K562 (cell line): ENCODE data around the gene LHB. TPM values are rescaled to one million over a fixed set of nuclear protein-coding genes. Genes with fewer than 3 reads are reported as not detected.

Source experiments
- ATAC-seq: fragments of 200-7000 bp; cut with Tn5 transposase; 3 replicates; pipeline ENCODE4 v1.9.1; 2020; ENCODE audit warnings: moderate library complexity
- BruUV-seq: library from RNA; stranded (reverse); fragments of 400-500 nt; replicated peaks from 2 replicates; lab custom pipeline; 2021; lab: Mats Ljungman, UMichigan
- CTCF ChIA-PET: fragments of 300-600 bp; formaldehyde crosslinking; extraction: SDS; loops from one replicate; lab custom pipeline; 2021; ENCODE audit warnings: low intra/inter-chr PET ratio; lab: Yijun Ruan, JAX
- POLR2A ChIA-PET: fragments of 300-600, 350-650 bp; sonication (Branson Sonifier 250); formaldehyde crosslinking; extraction: SDS; loops from one replicate; lab custom pipeline; 2021; ENCODE audit warnings: antibody characterized with exemption, inconsistent platforms; lab: Yijun Ruan, JAX
- DNase-seq, 4 experiments: peaks; one replicate each; pipeline versions ENCODE4 v3.0.0 to v3.0.0-alpha.2; 2011 to 2018; ENCODE audit warnings: low spot score in 3 of 4, mixed read lengths in 3 of 4; ENCODE audit errors: extremely low read depth in 1 of 4
- FAIRE-seq: peaks from 2 replicates; lab custom pipeline; 2011; peaks lifted over from hg19 to GRCh38; lab: Jason Lieb, UNC
- H2AFZ ChIP-seq: 2 replicates; pipeline ENCODE4 v1.6.0; 2011; ENCODE audit warnings: low read depth, low read length, control low read depth, inconsistent platforms
- H3K27ac ChIP-seq: fragments of 200-600 bp; 3 replicates; pipeline ENCODE4 v1.8.0; 2011; ENCODE audit warnings: low read depth, mild to moderate bottlenecking, control low read depth, inconsistent platforms, low read length, moderate library complexity, mixed read lengths; ENCODE audit errors: extremely low read depth
- H3K27me3 ChIP-seq, 2 experiments: fragments of 300-600 bp in 1 of 2; 2 replicates in 1 of 2; 3 replicates in 1 of 2; pipeline versions ENCODE4 v1.6.0 to v1.8.0; 2011; ENCODE audit warnings: inconsistent platforms in 2 of 2, low read length in 2 of 2, mild to moderate bottlenecking in 1 of 2, mixed read lengths in 1 of 2, moderate library complexity in 1 of 2; ENCODE audit not compliant: control insufficient read depth in 2 of 2, insufficient read depth in 2 of 2
- H3K36me3 ChIP-seq: fragments of 300-600 bp; 3 replicates; pipeline ENCODE4 v1.8.0; 2011; ENCODE audit warnings: mild to moderate bottlenecking, low read length, inconsistent platforms; ENCODE audit not compliant: control insufficient read depth, insufficient read depth
- H3K4me1 ChIP-seq, 2 experiments: fragments of 200-600 bp in 1 of 2; replicated peaks in 1 of 2; 2 replicates in 1 of 2; 3 replicates in 1 of 2; pipeline versions ENCODE4 v1.5.1 to v1.8.0; 2011; ENCODE audit warnings: inconsistent platforms in 2 of 2, low read length in 2 of 2, mild to moderate bottlenecking in 1 of 2, mixed read lengths in 1 of 2, moderate library complexity in 1 of 2; ENCODE audit not compliant: control insufficient read depth in 2 of 2, insufficient read depth in 2 of 2
- H3K4me2 ChIP-seq: 2 replicates; pipeline ENCODE4 v1.6.1; 2011; ENCODE audit warnings: low read length, control low read depth, inconsistent platforms, mixed read lengths; ENCODE audit not compliant: insufficient read depth
- H3K4me3 ChIP-seq: fragments of 200-600 bp; sonication (generic), shearing (Covaris generic); 2 replicates; pipeline ENCODE4 v1.5.1; 2016; ENCODE audit warnings: control low read depth, inconsistent platforms
- H3K79me2 ChIP-seq: fragments of 200-600 bp; 3 replicates; pipeline ENCODE4 v1.8.0; 2011; ENCODE audit warnings: low read length, inconsistent platforms; ENCODE audit not compliant: control insufficient read depth, insufficient read depth
- H3K9ac ChIP-seq, 2 experiments: 2 replicates each; pipeline versions ENCODE4 v1.6.0 to v1.6.1; 2011; ENCODE audit warnings: low read depth in 2 of 2, low read length in 2 of 2, control low read depth in 1 of 2, inconsistent platforms in 1 of 2, mild to moderate bottlenecking in 1 of 2, mixed read lengths in 1 of 2; ENCODE audit not compliant: insufficient read depth in 1 of 2
- H3K9me1 ChIP-seq: one replicate; pipeline ENCODE4 v1.6.0; 2011; ENCODE audit warnings: inconsistent platforms, mild to moderate bottlenecking, low read length, moderate library complexity; ENCODE audit not compliant: control insufficient read depth, insufficient read depth
- H3K9me3 ChIP-seq: replicated peaks from 2 replicates; pipeline ENCODE4 v1.5.1; 2011; ENCODE audit warnings: low read depth, low read length, inconsistent platforms; ENCODE audit not compliant: control insufficient read depth, insufficient read depth
- H4K20me1 ChIP-seq: replicated peaks from 2 replicates; pipeline ENCODE4 v1.6.1; 2011; ENCODE audit warnings: low read length, inconsistent platforms, mixed read lengths; ENCODE audit not compliant: control insufficient read depth, insufficient read depth
- DPF2 ChIP-seq: fragments of 450-650 bp; IDR thresholded peaks from 2 replicates; pipeline ENCODE4 v1.6.1; 2016
- KDM2B ChIP-seq: fragments of 250-450 bp; sonication (Bioruptor Pico); IDR thresholded peaks from 2 replicates; pipeline ENCODE4 v1.8.0; 2021; ENCODE audit warnings: mild to moderate bottlenecking, moderate library complexity
- KLF6 ChIP-seq: fragments of 250-450 bp; sonication (Bioruptor Pico); IDR thresholded peaks from 2 replicates; pipeline ENCODE4 v1.4.0; 2020; ENCODE audit warnings: mild to moderate bottlenecking, moderate library complexity, borderline replicate concordance
- MAFG ChIP-seq: fragments of 450-650 bp; conservative IDR thresholded peaks from 2 replicates; pipeline ENCODE4 v1.6.1; 2016; ENCODE audit warnings: missing genetic modification characterization, missing compliant biosample characterization
- MECOM ChIP-seq: fragments of 250-450 bp; sonication (Bioruptor Pico); IDR thresholded peaks from 2 replicates; pipeline ENCODE4 v1.8.0; 2022; ENCODE audit warnings: inconsistent platforms
- PCBP1 ChIP-seq: fragments of 200-400 bp; formaldehyde crosslinking; IDR thresholded peaks from 2 replicates; pipeline ENCODE4 v1.6.1; 2018; ENCODE audit warnings: mild to moderate bottlenecking, low read depth, low read length; ENCODE audit not compliant: poor library complexity, severe bottlenecking
- RB1 ChIP-seq: fragments of 450-650 bp; IDR thresholded peaks from 2 replicates; pipeline ENCODE4 v1.6.1; 2017; ENCODE audit warnings: low read depth, mild to moderate bottlenecking
- RERE ChIP-seq: sonication (generic); formaldehyde crosslinking; IDR thresholded peaks from 2 replicates; pipeline ENCODE4 v1.8.0; 2023; ENCODE audit warnings: missing genetic modification reagents, mild to moderate bottlenecking, borderline replicate concordance
- RFX1 ChIP-seq: fragments of 450-650 bp; IDR thresholded peaks from 2 replicates; pipeline ENCODE4 v1.6.1; 2016; ENCODE audit warnings: mild to moderate bottlenecking, moderate library complexity
- ZNF764 ChIP-seq: fragments of 250-450 bp; sonication (Bioruptor Pico); IDR thresholded peaks from 2 replicates; pipeline ENCODE4 v1.4.0; 2020; ENCODE audit warnings: low read depth, mild to moderate bottlenecking, moderate library complexity
- WGBS: fragments of 100-300 bp; shearing (Covaris generic); methylation state at CpG from one replicate; pipeline ENCODE4 v1.1.6; 2016; ENCODE audit warnings: low coverage, mixed read lengths; ENCODE audit not compliant: insufficient coverage; ENCODE audit errors: missing lambda C conversion rate; 5-methylcytosine and 5-hydroxymethylcytosine counted together
- in situ Hi-C: fragments of 300-500 bp; cut with MboI; formaldehyde crosslinking; loops from 4 replicates; pipeline ENCODE4 v1.15.0; 2018; ENCODE audit warnings: inconsistent platforms, mixed read lengths
- intact Hi-C: fragments of 100-400 bp; cut with micrococcal nuclease; formaldehyde crosslinking; loops from 2 replicates; pipeline ENCODE4 v1.14.2; 2022
- polyA plus RNA-seq, 8 experiments: library from polyadenylated mRNA; depleted of rRNA in 4 of 8; stranded (reverse) in 5 of 8; unstranded in 3 of 8; fragments of >200 nt; fragmentation: Nextera tagmentation in 2 of 8; fragmentation: Illumina TruSeq in 1 of 8; extraction: Ambion mirVana in 2 of 8; extraction: Trizol in 1 of 8; gene quantifications; 2 replicates each; pipeline versions ENCODE4 v1.2.1 to v1.2.3, GENCODE V29; 2011 to 2014; ENCODE audit warnings: inconsistent platforms in 1 of 8, missing spikeins in 1 of 8
- total RNA-seq, 7 experiments: library from RNA; depleted of rRNA in 6 of 7; stranded (reverse); fragments of >200 nt in 6 of 7; fragmentation: Illumina TruSeq in 2 of 7; extraction: Trizol in 2 of 7; gene quantifications; 2 replicates each; pipeline versions ENCODE4 v1.2.1 to v1.2.3, GENCODE V29; 2011 to 2021; ENCODE audit warnings: low replicate concordance in 1 of 7

The LHB gene
- total and polyA plus RNA-seq, 9 of the 15 experiments (the other 6 are each of a cell fraction or from before 2014, with no cell fraction given), result 0.54 TPM; not detected in 8

- 0% methylated on average over 1 of the region's 9 CpGs for WGBS
- no peak for ATAC-seq
- peaks cover 2 to 35% of the 10 kb centered on the region in 2 experiments; a peak in 3 of 5 replicates for H3K4me1 ChIP-seq
- no peaks in the 10 kb centered on the region for H3K36me3 ChIP-seq
- H3K9me1 ChIP-seq, result no peaks in the 10 kb centered on the region
- H3K27ac ChIP-seq, result no peak overlapping the region
- CTCF ChIA-PET, result no interaction called here
- H4K20me1 ChIP-seq, result peaks cover 4% of the 10 kb centered on the region; the same call in 1 of the 2 replicates
- in situ Hi-C loops (no loop called here), intact Hi-C loops (no loop called here)
- H3K9ac ChIP-seq, result no peak overlapping the region
- H3K4me3 ChIP-seq, result no peak overlapping the region
- no peaks in the 10 kb centered on the region for H3K79me2 ChIP-seq
- no peak for DNase-seq
- POLR2A ChIA-PET, result interaction anchor here (0.8 kb wide), 1 partner anchor 11 kb away, joined by 3 read pairs; no protein-coding TSS in a partner anchor
- no peak overlapping the region for H2AFZ ChIP-seq
- no TSS peak for BruUV-seq
- H3K4me2 ChIP-seq, result no peak overlapping the region
- FAIRE-seq, result no peak
- H3K27me3 ChIP-seq, result peaks cover 17 to 62% of the 10 kb centered on the region in 2 experiments; a peak in 3 of 5 replicates
- H3K9me3 ChIP-seq, result no peaks in the 10 kb centered on the region
- no peak for TF ChIP-seq KLF6 (CRISPR knock-in tag)
- TF ChIP-seq DPF2, result no peak
- no peak for TF ChIP-seq ZNF764 (CRISPR knock-in tag)
- no peak for TF ChIP-seq RB1
- no peak for TF ChIP-seq RERE (CRISPR knock-in tag)
- TF ChIP-seq PCBP1, result no peak
- TF ChIP-seq KDM2B, result no peak
- no peak for TF ChIP-seq MAFG
- TF ChIP-seq RFX1, result no peak
- no peak for TF ChIP-seq MECOM
Measured at GRCh38 chr19:49059053-49059452, 42.2 kb upstream of the LHB start.
